Smooth muscle cell (in vitro differentiated cells): Measurements from ENCODE around the gene ADH1B. TPM values are rescaled to one million over a fixed set of nuclear protein-coding genes. Genes with fewer than 3 reads are reported as not detected.
"Not testable (repeated sequence)": the region's sequence is repeated elsewhere in the genome, so short reads cannot be mapped to it uniquely, and the experiment has no call there.

Source experiments
- DNase-seq: peaks from one replicate; lab custom pipeline; 2025; ENCODE audit not compliant: unreplicated experiment; lab: John Stamatoyannopoulos, UW
- H2AFZ ChIP-seq: fragments of 200-600 bp; sonication (generic); 2 replicates; pipeline ENCODE4 v1.6.0; 2016; ENCODE audit warnings: antibody characterized with exemption, low read depth, mild to moderate bottlenecking
- H3F3A ChIP-seq: fragments of 200-600 bp; sonication (generic); 2 replicates; pipeline ENCODE4 v1.6.0; 2017; ENCODE audit warnings: antibody characterized with exemption, low read depth
- H3K27ac ChIP-seq: fragments of 200-600 bp; sonication (generic); 2 replicates; pipeline ENCODE4 v1.5.1; 2016; ENCODE audit warnings: low read depth, mild to moderate bottlenecking
- H3K27me3 ChIP-seq: fragments of 200-600 bp; sonication (generic); 2 replicates; pipeline ENCODE4 v1.6.1; 2016; ENCODE audit warnings: low read depth, mild to moderate bottlenecking
- H3K36me3 ChIP-seq: fragments of 200-600 bp; sonication (generic); 2 replicates; pipeline ENCODE4 v1.5.1; 2016; ENCODE audit warnings: low read depth
- H3K4me1 ChIP-seq: fragments of 200-600 bp; sonication (generic); 2 replicates; pipeline ENCODE4 v1.5.1; 2016; ENCODE audit warnings: low read depth
- H3K4me2 ChIP-seq: fragments of 200-600 bp; sonication (generic); 2 replicates; pipeline ENCODE4 v1.6.0; 2016; ENCODE audit warnings: mild to moderate bottlenecking
- H3K4me3 ChIP-seq: fragments of 200-600 bp; sonication (generic); 2 replicates; pipeline ENCODE4 v1.5.1; 2016; ENCODE audit warnings: mild to moderate bottlenecking
- H3K79me2 ChIP-seq: fragments of 200-600 bp; sonication (generic); 2 replicates; pipeline ENCODE4 v1.6.0; 2016; ENCODE audit warnings: low read depth, mild to moderate bottlenecking
- H3K9ac ChIP-seq: fragments of 200-600 bp; sonication (generic); 2 replicates; pipeline ENCODE4 v1.6.0; 2016; ENCODE audit warnings: low read depth
- H3K9me3 ChIP-seq: fragments of 200-600 bp; sonication (generic); replicated peaks from 2 replicates; pipeline ENCODE4 v1.5.1; 2016; ENCODE audit warnings: low read depth
- H4K20me1 ChIP-seq: fragments of 200-600 bp; sonication (generic); 2 replicates; pipeline ENCODE4 v1.6.0; 2016; ENCODE audit warnings: low read depth
- CTCF ChIP-seq: fragments of 200-600 bp; sonication (generic); IDR thresholded peaks from 2 replicates; pipeline ENCODE4 v1.5.1; 2017; ENCODE audit warnings: borderline replicate concordance, mild to moderate bottlenecking, antibody characterized with exemption; ENCODE audit not compliant: insufficient read depth, poor library complexity, severe bottlenecking
- WGBS: methylation state at CpG from one replicate; pipeline ENCODE4 v1.1.7; 2016; ENCODE audit warnings: low lambda C conversion rate; 5-methylcytosine and 5-hydroxymethylcytosine counted together
- polyA plus RNA-seq: library from polyadenylated mRNA; unstranded; fragments of >200 nt; fragmentation: Nextera tagmentation; extraction: Ambion mirVana; gene quantifications from 2 replicates; pipeline ENCODE4 v1.2.1, GENCODE V29; 2016
- total RNA-seq: library from RNA; depleted of rRNA; stranded (reverse); fragments of >200 nt; gene quantifications from 2 replicates; pipeline ENCODE4 v1.2.3, GENCODE V29; 2014

The ADH1B gene
- total RNA-seq (not detected in 2 replicates), polyA plus RNA-seq (not detected in 2 replicates)

- no peak within 1 kb of the TSS for H3K9ac ChIP-seq
- H3K4me3 ChIP-seq, result no peak within 1 kb of the TSS
- H3K36me3 ChIP-seq, result no peaks in the 10 kb centered on the region
- peaks cover 10% of the 10 kb centered on the region for H3K4me1 ChIP-seq
- 57% methylated on average over 8 of the region's 8 CpGs for WGBS
- no peaks in the 10 kb centered on the region for H3K79me2 ChIP-seq
- no peaks in the 10 kb centered on the region for H3K9me3 ChIP-seq
- DNase-seq, result no peak
- no peak within 1 kb of the TSS for H3K27ac ChIP-seq
- no peaks in the 10 kb centered on the region for H4K20me1 ChIP-seq
- H3K27me3 ChIP-seq, result no peaks in the 10 kb centered on the region
- no peaks in the 10 kb centered on the region for H3F3A ChIP-seq
- no peak within 1 kb of the TSS for H2AFZ ChIP-seq
- no peak within 1 kb of the TSS for H3K4me2 ChIP-seq
- no peak for TF ChIP-seq CTCF
These were observed at the start of gene ADH1B for GRCh38 chr4:99321241-99322191. Gene ADH1B, minus strand, starts transcription at chr4:99321401. Its CDS starts 70 bp downstream, at chr4:99321331.

GRCh38 chr4:99367817-99368216 lies 46.6 kb upstream of the ADH1B start:
- H2AFZ ChIP-seq, H3K4me2 ChIP-seq, DNase-seq, H4K20me1 ChIP-seq, H3K9me3 ChIP-seq, H3K4me3 ChIP-seq, H3K36me3 ChIP-seq, H3K9ac ChIP-seq, H3K27ac ChIP-seq, H3K79me2 ChIP-seq, H3K4me1 ChIP-seq, H3F3A ChIP-seq, H3K27me3 ChIP-seq: not testable (repeated sequence)
- WGBS, result 87% methylated on average over 2 of the region's 2 CpGs

- Histone ChIP-seq H3K9ac (no peak overlapping the region), H3K79me2 (no peaks in the 10 kb centered on the region), H3K27me3 (no peaks in the 10 kb centered on the region), H3K4me2 (no peak overlapping the region), H2AFZ (no peak overlapping the region), H3K4me3 (no peak overlapping the region), H4K20me1 (no peaks in the 10 kb centered on the region), H3K4me1 (no peaks in the 10 kb centered on the region), H3K9me3 (no peaks in the 10 kb centered on the region), H3F3A (no peaks in the 10 kb centered on the region), H3K27ac (no peak overlapping the region), H3K36me3 (no peaks in the 10 kb centered on the region)
- no peak for TF ChIP-seq CTCF
- DNase-seq, result no peak
- WGBS, result 92% methylated on average over 1 of the region's 1 CpG
These were observed 45.3 kb upstream of the ADH1B start for GRCh38 chr4:99366491-99366890.

GRCh38 chr4:99362768-99363167 lies 41.6 kb upstream of the ADH1B start:
- no peaks in the 10 kb centered on the region for H3K4me1 ChIP-seq

More at GRCh38 chr4:99362768-99363167, 41.6 kb upstream of the ADH1B start:
- no peak for DNase-seq
- no peaks in the 10 kb centered on the region for H3F3A ChIP-seq
- no peak overlapping the region for H3K4me2 ChIP-seq
- no peaks in the 10 kb centered on the region for H3K9me3 ChIP-seq
- H3K9ac ChIP-seq, result no peak overlapping the region
- H3K36me3 ChIP-seq, result no peaks in the 10 kb centered on the region
- H3K79me2 ChIP-seq, result no peaks in the 10 kb centered on the region
- H3K27me3 ChIP-seq, result no peaks in the 10 kb centered on the region
- no peak overlapping the region for H3K27ac ChIP-seq
- H4K20me1 ChIP-seq, result no peaks in the 10 kb centered on the region
- H2AFZ ChIP-seq, result no peak overlapping the region
- no peak overlapping the region for H3K4me3 ChIP-seq
- TF ChIP-seq CTCF, result no peak
